ENCODE measurements around the gene PKHD1.

DNA sequence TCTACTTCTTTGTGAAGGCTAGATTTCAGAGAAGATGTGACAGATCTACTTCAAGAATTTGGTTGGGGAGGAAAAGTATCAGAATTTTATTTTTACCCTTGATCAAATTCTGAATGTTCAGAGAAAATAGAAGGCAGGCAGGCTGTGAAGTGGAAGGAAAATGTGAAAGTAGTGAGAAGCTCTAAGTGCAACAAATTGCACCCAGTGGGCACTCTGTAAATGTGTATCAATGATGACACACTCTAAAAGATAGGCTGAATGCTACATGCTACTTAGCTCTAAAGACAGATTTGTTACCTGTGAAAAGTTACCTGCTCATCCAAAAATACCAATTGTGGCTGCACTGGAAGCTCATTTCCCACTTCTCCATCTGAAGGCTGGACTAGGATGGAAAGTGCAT, 438.6 kb downstream of the PKHD1 start:
- TF ChIP-seq POLR2A (IDR thresholded peaks at IDR 0.05) (no peak), POLR2AphosphoS5 (IDR thresholded peaks at IDR 0.05) (no peak), EP300 (IDR thresholded peaks at IDR 0.05; ENCODE audit: low read depth) (no peak)
- TF ChIP-seq, protein P1, sequence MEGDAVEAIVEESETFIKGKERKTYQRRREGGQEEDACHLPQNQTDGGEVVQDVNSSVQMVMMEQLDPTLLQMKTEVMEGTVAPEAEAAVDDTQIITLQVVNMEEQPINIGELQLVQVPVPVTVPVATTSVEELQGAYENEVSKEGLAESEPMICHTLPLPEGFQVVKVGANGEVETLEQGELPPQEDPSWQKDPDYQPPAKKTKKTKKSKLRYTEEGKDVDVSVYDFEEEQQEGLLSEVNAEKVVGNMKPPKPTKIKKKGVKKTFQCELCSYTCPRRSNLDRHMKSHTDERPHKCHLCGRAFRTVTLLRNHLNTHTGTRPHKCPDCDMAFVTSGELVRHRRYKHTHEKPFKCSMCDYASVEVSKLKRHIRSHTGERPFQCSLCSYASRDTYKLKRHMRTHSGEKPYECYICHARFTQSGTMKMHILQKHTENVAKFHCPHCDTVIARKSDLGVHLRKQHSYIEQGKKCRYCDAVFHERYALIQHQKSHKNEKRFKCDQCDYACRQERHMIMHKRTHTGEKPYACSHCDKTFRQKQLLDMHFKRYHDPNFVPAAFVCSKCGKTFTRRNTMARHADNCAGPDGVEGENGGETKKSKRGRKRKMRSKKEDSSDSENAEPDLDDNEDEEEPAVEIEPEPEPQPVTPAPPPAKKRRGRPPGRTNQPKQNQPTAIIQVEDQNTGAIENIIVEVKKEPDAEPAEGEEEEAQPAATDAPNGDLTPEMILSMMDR (IDR thresholded peaks at IDR 0.05): no peak
